ENCODE results near the gene MARCHF11.

The MARCHF11 gene

DNA sequence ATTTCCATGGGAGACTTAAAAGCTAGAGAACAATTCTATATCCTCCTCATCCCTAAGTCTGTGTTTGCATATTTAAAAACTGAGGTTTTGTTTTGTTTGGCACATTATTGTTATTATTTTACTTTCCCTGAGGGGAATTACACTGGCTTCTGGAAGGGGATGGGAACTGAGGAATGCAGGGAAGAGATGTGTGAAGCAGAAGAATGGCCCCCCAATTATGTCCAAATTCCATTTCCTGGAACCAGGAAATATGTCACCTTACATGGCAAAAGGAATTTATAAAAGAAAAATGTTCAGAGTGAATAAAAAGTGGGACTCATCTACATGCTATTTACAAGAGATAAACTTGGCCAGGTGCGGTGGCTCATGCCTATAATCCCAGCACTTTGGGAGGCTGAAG lies 129.8 kb downstream of the MARCHF11 start:
- no peak for DNase-seq

DNA sequence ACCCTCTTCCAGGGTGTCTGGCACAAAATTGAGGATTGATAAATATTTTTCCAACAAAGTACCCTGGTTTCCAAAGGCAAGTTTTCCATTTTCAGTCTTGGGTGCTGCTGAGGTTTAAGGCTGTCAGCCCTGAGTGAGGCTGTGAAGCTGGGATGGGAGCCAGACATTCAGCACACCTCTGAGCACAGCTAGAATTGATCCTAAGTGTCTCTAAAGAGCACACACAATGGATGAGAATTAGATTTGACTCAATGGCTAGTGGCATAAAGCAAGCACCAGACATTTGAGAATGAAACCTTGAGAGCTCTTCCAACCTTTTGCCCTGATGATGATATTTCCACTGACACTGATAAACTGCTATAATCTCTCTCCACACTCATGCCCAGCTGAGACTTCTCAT lies 131.5 kb downstream of the MARCHF11 start:
- DNase-seq: no peak

GRCh38 chr5:16043349-16043965 lies 136.1 kb downstream of the MARCHF11 start:
- DNase-seq: no peak

DNA sequence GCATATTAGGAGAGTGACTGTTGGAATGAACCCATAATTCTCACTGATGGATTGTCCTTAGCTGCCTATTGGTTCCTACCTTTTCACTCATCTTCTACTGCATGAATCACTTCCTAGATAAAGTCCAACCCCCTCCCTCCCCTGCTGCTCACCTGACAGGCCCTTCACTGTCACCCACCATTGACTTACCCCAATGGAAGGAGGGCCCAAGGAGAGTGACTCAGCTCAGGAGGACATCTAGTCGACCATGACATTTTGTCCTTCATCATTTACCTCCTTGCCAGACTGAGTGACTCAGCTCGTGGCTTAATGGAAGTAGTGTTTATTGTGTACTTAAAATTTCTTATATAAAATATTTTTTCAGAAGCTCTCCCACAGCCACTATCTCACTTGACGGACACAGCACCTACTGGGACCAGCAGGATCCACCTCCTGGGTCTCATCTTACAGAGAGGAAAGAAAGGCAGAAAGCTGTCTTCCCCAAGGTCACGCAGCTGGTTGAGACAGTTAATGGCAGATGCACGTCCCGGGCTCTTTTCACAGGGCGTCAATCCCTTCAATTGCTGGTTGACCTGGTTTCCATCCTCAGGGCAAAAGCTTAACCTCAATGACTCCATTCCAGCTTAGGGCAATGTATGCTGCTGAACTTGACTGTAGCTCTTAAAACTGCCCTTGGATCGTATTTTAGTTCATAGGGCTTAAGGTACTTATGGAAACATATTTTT lies 142.3 kb downstream of the MARCHF11 start:
- no peak for DNase-seq

GRCh38 chr5:16034319-16035001 lies 145.1 kb downstream of the MARCHF11 start:
- no peak for DNase-seq

GRCh38 chr5:16033187-16033925 lies 146.2 kb downstream of the MARCHF11 start:
- DNase-seq: no peak

DNA sequence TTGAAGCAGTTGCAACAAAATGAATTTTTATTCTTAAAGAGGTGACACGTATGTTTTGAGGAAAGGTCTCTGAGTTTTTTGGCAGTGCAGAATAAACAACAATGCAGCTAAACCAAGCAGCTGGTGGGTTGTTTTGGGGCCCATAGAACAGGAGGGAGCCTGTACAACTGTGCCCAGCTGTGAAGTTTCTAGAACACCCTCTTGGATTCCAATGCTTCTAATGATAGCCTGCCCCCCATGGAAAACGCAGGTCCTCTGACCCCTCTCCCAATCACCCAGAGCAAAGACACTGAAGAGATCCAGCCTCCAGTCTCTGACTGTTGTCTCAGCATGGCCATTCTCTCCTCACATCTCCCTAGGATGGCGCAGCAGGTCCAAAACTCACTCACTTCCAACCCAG lies 150.9 kb downstream of the MARCHF11 start:
- DNase-seq: no peak

GRCh38 chr5:16025681-16026080 lies 153.9 kb downstream of the MARCHF11 start:
- no peak for DNase-seq

- DNase-seq: no peak
Observed at GRCh38 chr5:16018970-16019369, 160.6 kb downstream of the MARCHF11 start.

DNA sequence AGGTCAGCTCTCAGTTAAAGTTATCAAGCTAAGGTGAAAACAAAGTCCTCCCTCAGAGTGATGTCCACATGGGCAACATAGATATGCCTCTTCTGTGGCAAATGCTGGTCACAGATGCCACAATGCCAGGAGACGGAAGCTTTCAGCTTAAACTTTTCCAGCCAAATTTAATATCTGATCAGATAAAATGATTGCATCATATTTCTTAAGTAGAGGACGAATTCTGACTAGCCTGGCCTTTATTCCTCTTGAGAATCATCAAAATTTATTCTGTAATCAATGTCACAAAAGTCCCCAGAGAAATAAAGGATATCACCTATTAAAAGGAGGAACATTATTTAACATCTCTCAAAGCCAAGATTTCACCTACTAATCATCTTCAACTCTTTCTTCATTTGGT lies 161.9 kb downstream of the MARCHF11 start:
- no peak for DNase-seq
